ENCODE measurements around the gene DZIP1L. TPM values are rescaled to one million over a fixed set of nuclear protein-coding genes. Genes with fewer than 3 reads are reported as not detected.

DZIP1L gene
- total RNA-seq, 1 donor from 2014 or later: 1.7 TPM

- DNase-seq (ENCODE audit: low read depth in 2 of 2): no peak
Measured at GRCh38 chr3:138068046-138068445, 47.4 kb downstream of the DZIP1L start.

- no peak for DNase-seq (ENCODE audit: low read depth in 2 of 2)
Measured at GRCh38 chr3:138066972-138067371, 48.4 kb downstream of the DZIP1L start.

- DNase-seq (ENCODE audit: low read depth in 2 of 2): no peak
Measured at GRCh38 chr3:138066383-138066782, 49.0 kb downstream of the DZIP1L start.

- DNase-seq (ENCODE audit: low read depth in 2 of 2): no peak
Measured at GRCh38 chr3:138065949-138066348, 49.5 kb downstream of the DZIP1L start.

DNA sequence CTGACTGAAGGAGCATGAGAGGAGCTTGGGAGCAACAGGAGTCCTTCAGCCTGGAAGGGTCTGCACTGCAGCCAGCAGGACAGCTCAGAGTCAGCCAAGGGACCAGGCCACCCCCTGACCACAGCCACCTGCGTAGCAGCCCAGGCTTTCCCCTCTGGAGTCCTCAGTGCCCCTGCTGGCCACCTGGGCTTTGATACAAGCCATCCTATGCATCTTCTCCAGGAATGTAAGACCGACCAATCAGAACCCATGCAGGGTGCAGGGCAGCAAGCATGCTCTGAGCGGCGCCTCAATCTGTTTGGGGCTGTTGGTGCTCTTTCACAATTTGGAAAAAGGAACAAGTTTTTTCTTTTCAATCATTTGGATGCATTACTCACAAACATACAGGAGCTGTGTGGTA, 52.0 kb downstream of the DZIP1L start:
- DNase-seq (ENCODE audit: low read depth in 2 of 2): no peak

DNA sequence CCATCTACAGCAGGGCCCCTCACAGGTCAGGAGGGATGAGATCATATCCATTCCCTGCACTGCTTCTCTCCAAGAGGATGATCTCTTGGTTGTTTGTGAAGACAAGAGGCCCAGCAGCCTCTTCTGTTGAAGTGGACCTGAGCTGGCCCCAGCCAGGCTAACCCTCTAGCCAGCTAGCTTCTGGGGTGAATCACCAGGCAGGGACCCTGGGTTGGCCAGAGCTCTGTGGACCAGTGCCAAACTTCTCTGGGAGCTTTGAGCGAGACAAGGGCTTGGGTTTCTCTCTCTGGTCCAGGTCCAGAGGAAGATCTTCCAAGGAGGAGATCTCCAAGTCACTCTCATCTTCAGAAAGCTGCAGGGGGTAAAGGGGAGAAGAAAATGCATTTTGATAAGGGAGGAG, 52.8 kb downstream of the DZIP1L start:
- DNase-seq (ENCODE audit: low read depth in 2 of 2): no peak

GRCh38 chr3:138062037-138062436, 53.4 kb downstream of the DZIP1L start:
- DNase-seq (ENCODE audit: low read depth in 2 of 2): no peak

DNA sequence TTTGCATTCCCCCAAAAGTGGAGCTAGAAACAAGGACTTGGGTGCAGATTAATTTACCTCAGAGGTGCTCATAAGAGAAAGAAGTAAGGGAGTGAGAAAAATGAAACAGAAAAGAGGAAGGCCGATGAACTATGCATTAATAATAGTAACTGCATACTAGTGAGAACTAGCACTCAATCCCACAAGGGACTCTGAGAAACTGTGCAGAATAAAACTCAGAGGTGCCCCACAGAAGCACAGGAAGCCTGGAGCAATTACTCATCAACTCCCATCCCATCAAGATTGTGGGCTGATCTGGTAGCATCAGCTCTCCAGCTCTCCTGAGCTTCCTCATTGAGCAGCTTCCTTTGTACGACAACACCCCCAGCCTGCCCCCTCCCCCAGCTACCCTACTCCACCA, 54.6 kb downstream of the DZIP1L start:
- DNase-seq (ENCODE audit: low read depth in 2 of 2): no peak

DNA sequence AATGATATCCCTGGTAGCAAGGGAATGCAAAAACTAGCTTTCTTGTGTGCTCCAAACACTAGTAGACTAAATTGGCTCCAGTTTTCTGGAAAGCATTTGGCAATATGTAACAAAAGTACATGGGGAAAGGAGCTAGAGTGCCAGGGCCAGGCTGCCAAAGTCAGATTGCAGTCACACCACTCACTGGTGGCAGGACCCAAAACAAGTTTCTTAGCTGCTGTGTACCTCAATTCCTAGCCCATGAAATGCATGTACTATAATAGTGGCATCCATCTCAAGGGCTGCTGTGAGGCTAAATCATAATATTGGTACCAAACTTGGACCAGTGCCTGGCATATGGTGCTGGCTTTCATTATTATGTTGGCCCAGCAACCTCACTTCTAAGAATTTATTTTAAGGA, 56.1 kb downstream of the DZIP1L start:
- DNase-seq (ENCODE audit: low read depth in 2 of 2): no peak

DNA sequence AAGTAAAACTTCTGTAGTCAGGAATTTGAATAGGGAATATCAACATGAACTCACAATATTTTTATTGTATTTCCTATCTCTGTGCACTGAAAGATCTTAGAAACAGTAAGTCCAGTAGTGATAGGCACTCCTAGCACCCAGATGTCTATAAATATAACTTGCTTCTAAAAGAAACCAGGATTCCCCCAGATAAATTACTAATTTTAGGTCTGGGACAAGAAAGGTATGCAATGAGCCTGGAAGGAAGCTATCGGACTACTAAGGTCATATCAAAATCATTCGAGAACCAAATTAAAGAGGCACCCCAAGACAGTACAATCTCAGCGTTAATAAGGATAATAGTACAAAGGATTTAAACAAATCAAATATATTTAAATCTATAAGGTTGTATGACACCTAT, 58.0 kb downstream of the DZIP1L start:
- no peak for DNase-seq (ENCODE audit: low read depth in 2 of 2)

GRCh38 chr3:138054057-138054456, 61.4 kb downstream of the DZIP1L start:
- no peak for DNase-seq (ENCODE audit: low read depth in 2 of 2)

GRCh38 chr3:138051947-138052802, 63.2 kb downstream of the DZIP1L start:
- peak; percentile 2 to 49 for DNase-seq (ENCODE audit: low read depth in 2 of 2)

DNA sequence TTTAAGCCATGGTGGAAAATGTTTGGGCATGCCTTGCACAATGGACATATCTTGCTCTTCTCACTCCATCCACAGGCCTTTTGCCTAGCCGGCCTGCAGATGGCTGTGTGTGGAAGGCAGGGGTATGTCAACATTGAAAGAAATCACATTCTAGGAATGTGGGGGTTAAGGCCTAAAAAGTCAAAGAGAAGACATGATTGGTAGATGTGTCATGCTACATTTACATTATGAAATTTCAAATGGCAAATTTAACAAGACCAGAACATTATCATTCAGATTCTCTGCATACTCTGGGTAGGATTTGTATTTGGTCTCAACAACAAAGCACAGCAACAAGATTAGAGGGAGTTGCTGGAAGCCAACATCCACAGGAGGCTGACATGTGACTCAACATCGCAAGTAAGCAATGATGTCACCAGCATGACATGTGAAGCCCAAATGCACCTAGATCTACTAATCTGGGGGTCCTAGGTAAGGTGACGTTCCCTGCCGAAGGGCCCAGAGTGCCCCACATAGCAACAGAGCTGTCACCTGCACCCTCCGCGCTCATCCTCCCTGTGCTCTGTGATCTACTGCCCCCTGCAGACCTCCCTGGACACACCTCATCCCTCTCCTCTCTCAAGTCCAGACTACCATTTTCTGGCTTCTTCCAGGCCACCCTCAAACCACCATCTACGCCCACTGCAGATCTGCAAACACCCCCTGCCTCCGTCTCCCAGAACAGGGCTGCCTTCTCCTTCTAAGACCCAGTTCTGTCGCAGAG, 66.1 kb downstream of the DZIP1L start:
- no peak for DNase-seq (ENCODE audit: low read depth in 2 of 2)

- no peak for DNase-seq (ENCODE audit: low read depth in 2 of 2)
Measured at GRCh38 chr3:138047596-138048158, 67.7 kb downstream of the DZIP1L start.

GRCh38 chr3:138046955-138047354, 68.5 kb downstream of the DZIP1L start:
- no peak for DNase-seq (ENCODE audit: low read depth in 2 of 2)

GRCh38 chr3:138046085-138046484, 69.3 kb downstream of the DZIP1L start:
- no peak for DNase-seq (ENCODE audit: low read depth in 2 of 2)

DNA sequence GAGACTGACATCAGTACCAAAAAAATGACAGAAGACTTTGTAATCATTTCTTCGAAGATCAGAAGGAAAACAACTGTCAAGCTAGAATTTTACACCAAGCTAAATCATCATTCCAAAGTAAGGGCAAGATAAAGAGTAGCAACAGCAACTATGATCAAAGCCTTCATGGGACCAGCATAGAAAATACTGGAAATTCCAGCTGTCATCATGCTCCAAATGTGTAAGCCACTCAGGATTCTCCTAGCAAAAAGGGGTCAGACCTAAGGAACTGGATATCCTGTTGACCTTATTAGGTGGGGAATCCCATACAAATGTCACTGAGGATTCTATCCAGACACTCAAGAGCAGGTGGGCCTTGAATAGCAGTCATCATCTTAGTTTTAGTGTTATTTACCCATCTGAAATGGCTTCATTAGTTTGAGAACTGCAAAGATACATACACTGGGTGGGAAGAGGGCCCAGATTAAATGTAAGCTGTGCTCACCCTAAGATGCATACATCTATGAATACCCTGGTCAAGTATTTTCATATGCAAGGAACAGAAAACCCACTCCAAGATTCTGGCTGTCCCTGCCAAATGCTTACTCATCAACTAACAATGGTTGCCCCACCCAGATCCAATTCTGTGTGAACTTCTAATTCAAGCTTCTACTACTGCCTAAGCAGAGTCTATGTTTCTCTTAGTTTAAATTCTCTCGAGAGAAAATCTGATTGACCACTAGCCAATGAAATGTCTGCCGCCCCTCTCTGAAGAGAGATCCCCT, 72.0 kb downstream of the DZIP1L start:
- DNase-seq (ENCODE audit: low read depth in 2 of 2): no peak

DNA sequence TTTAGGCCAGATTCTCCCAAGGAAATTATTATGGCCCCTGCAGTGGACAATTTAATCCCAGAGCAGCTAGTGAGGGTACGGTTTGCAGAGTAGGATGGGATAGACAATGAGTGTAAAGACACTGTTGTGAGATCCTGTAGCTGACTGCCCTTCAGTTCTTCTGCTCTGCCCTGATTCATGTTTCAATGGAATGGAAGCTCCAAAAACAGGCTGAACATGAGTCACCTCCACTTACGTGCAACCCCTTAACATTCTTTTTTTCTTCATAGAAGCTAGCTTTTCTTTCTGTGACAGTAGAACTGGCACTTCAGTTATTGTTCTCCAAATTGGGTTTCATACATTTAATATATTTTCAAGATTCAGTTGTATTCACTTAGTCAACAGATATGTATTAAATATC, 73.4 kb downstream of the DZIP1L start:
- DNase-seq (ENCODE audit: low read depth in 2 of 2): no peak

DNA sequence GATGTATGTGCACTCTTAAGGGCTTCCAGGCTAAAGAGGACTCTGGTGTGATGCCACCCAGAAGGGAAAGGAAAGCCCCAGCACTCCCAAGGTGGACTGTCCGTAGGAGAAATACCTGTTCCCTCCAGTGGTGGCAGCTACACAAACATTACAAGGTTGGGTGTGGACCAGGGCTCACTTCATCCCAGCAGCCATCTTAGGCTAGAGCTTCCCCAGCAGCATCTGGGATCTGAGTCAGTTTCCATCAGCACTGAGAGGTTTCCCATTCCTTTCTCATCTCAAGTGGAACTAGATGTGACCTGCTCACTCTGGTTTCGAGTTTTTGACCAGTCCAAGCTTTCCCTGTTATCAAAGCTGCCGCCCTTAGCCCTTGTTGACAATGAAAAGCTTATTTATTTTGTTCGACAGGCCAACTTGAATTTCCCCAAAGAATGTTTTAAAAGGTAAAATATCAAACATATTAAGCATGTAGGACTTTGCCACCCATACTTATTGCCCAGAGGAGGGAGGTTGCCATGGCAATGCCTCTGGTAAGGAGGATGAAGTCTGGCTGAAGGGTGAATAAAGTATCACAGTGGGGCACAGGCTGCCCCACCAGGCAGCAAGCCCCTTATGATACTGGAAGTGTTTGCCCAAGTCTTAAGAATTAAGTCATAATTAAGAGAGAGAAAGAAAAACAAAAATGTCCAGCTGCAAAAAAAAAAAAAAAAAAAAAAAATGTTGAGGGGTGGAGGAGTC, 76.5 kb downstream of the DZIP1L start:
- no peak for DNase-seq (ENCODE audit: low read depth in 2 of 2)

DNA sequence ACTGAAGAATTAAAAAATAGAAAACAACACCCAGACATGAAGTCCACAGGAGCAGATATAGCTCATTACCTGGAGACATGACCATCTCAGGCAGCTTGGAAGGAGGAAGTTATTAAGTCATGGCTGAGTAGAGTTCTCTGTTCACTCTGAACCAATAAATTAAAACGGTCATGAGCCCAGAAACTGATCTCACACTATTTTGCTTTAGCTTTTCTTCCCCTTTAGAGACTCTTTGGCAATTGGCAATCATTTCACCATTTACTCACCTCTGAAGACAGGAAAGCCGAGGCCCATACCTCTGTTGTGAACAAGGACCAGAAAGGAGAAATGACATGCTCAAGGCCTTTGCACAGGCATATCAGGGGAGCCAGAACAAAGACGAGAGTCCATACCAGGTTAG, 78.8 kb downstream of the DZIP1L start:
- no peak for DNase-seq (ENCODE audit: low read depth in 2 of 2)

DNA sequence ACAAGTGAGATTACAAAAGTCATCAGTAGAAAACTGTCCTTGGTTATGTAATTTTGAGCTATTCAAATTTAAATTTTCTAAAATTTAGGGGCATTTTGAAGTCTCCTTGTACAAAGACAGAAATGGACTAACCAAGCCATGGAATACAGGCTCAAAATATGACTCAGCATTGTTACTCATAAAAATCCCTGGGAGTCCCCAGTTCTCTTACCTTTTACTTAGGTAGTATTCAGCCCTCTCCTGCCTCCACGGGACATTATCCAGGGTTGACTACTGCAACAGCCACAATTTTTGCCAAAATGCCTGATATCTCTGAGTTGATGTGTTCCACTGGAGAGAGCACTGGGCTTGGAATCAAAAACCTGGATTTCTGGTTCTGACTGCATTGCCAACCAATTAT, 80.5 kb downstream of the DZIP1L start:
- DNase-seq (ENCODE audit: low read depth in 2 of 2): no peak

Measured in dermis microvascular lymphatic vessel endothelial cell (primary cell).